VCaP (cell line): Measurements from ENCODE around the gene GFOD1.

ENCODE experiments used
- H3K27ac ChIP-seq: fragments of 450-650 bp; 2 replicates; pipeline ENCODE4 v1.5.1; 2017
- CTCF ChIP-seq: fragments of 450-650 bp; conservative IDR thresholded peaks from 2 replicates; pipeline ENCODE4 v1.5.1; 2017; ENCODE audit warnings: mild to moderate bottlenecking, moderate library complexity

The GFOD1 gene

GRCh38 chr6:13484138-13484708 lies 3.2 kb downstream of the GFOD1 start:
- TF ChIP-seq CTCF: no peak
- H3K27ac ChIP-seq: no peak overlapping the region

- no peak overlapping the region for H3K27ac ChIP-seq
- no peak for TF ChIP-seq CTCF
Observed at GRCh38 chr6:13480631-13481501, 6.5 kb downstream of the GFOD1 start.

- no peak overlapping the region for H3K27ac ChIP-seq
- TF ChIP-seq CTCF: no peak
Observed at GRCh38 chr6:13479971-13480434, 7.4 kb downstream of the GFOD1 start.

GRCh38 chr6:13479206-13479800 lies 8.1 kb downstream of the GFOD1 start:
- no peak for TF ChIP-seq CTCF

GRCh38 chr6:13478525-13478966 lies 8.9 kb downstream of the GFOD1 start:
- TF ChIP-seq CTCF: no peak
- H3K27ac ChIP-seq: no peak overlapping the region

More at GRCh38 chr6:13479206-13479800, 8.1 kb downstream of the GFOD1 start:
- H3K27ac ChIP-seq: no peak overlapping the region

GRCh38 chr6:13474787-13475186 lies 12.6 kb downstream of the GFOD1 start:
- no peak overlapping the region for H3K27ac ChIP-seq
- TF ChIP-seq CTCF: no peak

- H3K27ac ChIP-seq: no peak overlapping the region
- TF ChIP-seq CTCF: no peak
Observed at GRCh38 chr6:13474360-13474759, 13.0 kb downstream of the GFOD1 start.
